ENCODE data around the gene STT3B.
A peak's percentile ranks its signal among the peaks of the same experiment; 100 is the strongest.
"Not testable (repeated sequence)": the region's sequence is repeated elsewhere in the genome, so short reads cannot be mapped to it uniquely, and the experiment has no call there.

Gene STT3B

GRCh38 chr3:31532587-31533168 is at the start of gene STT3B:
Gene STT3B, plus strand, starts transcription at chr3:31532925. Its CDS starts 74 bp downstream, at chr3:31532999.
- peak in 1 of 14 donors; percentile 94 for DNase-seq

GRCh38 chr3:31483776-31484175 is 48.9 kb upstream of the STT3B start:
- DNase-seq = no peak

GRCh38 chr3:31485196-31485595 is 47.5 kb upstream of the STT3B start:
- no peak for DNase-seq

GRCh38 chr3:31486865-31487533 is 45.7 kb upstream of the STT3B start:
- DNase-seq = no peak

- no peak for DNase-seq
Measured at GRCh38 chr3:31488475-31489017, 44.2 kb upstream of the STT3B start.

GRCh38 chr3:31490502-31490901 is 42.2 kb upstream of the STT3B start:
- DNase-seq = no peak

- DNase-seq = no peak
Measured at GRCh38 chr3:31491660-31492059, 41.1 kb upstream of the STT3B start.

GRCh38 chr3:31493149-31493548 is 39.6 kb upstream of the STT3B start:
- DNase-seq = no peak

GRCh38 chr3:31495971-31496665 is 36.6 kb upstream of the STT3B start:
- no peak for DNase-seq

- no peak for DNase-seq
Measured at GRCh38 chr3:31498791-31499190, 33.9 kb upstream of the STT3B start.

GRCh38 chr3:31499281-31499680 is 33.4 kb upstream of the STT3B start:
- DNase-seq = no peak

- DNase-seq = no peak
Measured at GRCh38 chr3:31502803-31503221, 29.9 kb upstream of the STT3B start.

- no peak for DNase-seq
Measured at GRCh38 chr3:31503456-31503855, 29.3 kb upstream of the STT3B start.

- no peak for DNase-seq
Measured at GRCh38 chr3:31504230-31504629, 28.5 kb upstream of the STT3B start.

- DNase-seq = no peak
Measured at GRCh38 chr3:31505371-31506048, 27.2 kb upstream of the STT3B start.

GRCh38 chr3:31506515-31506914 is 26.2 kb upstream of the STT3B start:
- DNase-seq = not testable (repeated sequence)

- no peak for DNase-seq
Measured at GRCh38 chr3:31508452-31509146, 24.1 kb upstream of the STT3B start.

- DNase-seq = no peak
Measured at GRCh38 chr3:31509147-31509728, 23.5 kb upstream of the STT3B start.

- DNase-seq = no peak
Measured at GRCh38 chr3:31514570-31514969, 18.2 kb upstream of the STT3B start.

- DNase-seq = no peak
Measured at GRCh38 chr3:31515486-31516284, 17.0 kb upstream of the STT3B start.

GRCh38 chr3:31516757-31517156 is 16.0 kb upstream of the STT3B start:
- no peak for DNase-seq
